HG02588 (cell line): ENCODE results near the gene BCL7B.
"Not testable (repeated sequence)": the region's sequence is repeated elsewhere in the genome, so short reads cannot be mapped to it uniquely, and the experiment has no call there.

Source experiments
- ATAC-seq: cut with Tn5 transposase; IDR thresholded peaks from one replicate; pipeline ENCODE4 v1.9.1; 2021; ENCODE audit warnings: mild to moderate bottlenecking, moderate library complexity; ENCODE audit not compliant: unreplicated experiment

Gene BCL7B

GRCh38 chr7:73504017-73504416, 53.5 kb downstream of the BCL7B start:
- ATAC-seq: no peak

- ATAC-seq: no peak
Measured at GRCh38 chr7:73503229-73503628, 54.3 kb downstream of the BCL7B start.

GRCh38 chr7:73496626-73497025, 60.9 kb downstream of the BCL7B start:
- no peak for ATAC-seq

GRCh38 chr7:73495507-73495906, 62.0 kb downstream of the BCL7B start:
- not testable (repeated sequence) for ATAC-seq

GRCh38 chr7:73489976-73490375, 67.5 kb downstream of the BCL7B start:
- ATAC-seq: no peak

GRCh38 chr7:73487486-73487885, 70.0 kb downstream of the BCL7B start:
- ATAC-seq: no peak
